Right atrium auricular region (tissue), 2 donors: ENCODE data around the gene C10orf67. TPM values are rescaled to one million over a fixed set of nuclear protein-coding genes. Genes with fewer than 3 reads are reported as not detected.

Experiments
- DNase-seq: peaks from one replicate; pipeline ENCODE4 v3.0.0-alpha.2; 2019; ENCODE audit warnings: low spot score
- H3K27ac ChIP-seq, 2 donors: fragments of 200-600 bp; sonication (generic); 1 replicate in 1 of 2; 2 replicates in 1 of 2; pipeline ENCODE4 v1.5.1; 2016 to 2019
- H3K27me3 ChIP-seq, 2 donors: fragments of 200-600 bp; sonication (generic); one replicate each; pipeline versions ENCODE4 v1.5.1 to v1.6.0; 2017 to 2019
- H3K36me3 ChIP-seq: fragments of 200-600 bp; sonication (generic); one replicate; pipeline ENCODE4 v1.5.1; 2016
- H3K4me1 ChIP-seq, 2 donors: fragments of 200-600 bp; sonication (generic); one replicate each; pipeline versions ENCODE4 v1.5.1 to v1.6.0; 2017 to 2019
- H3K4me3 ChIP-seq, 2 donors: fragments of 200-600 bp; sonication (generic); 1 replicate in 1 of 2; 2 replicates in 1 of 2; pipeline ENCODE4 v1.5.1; 2017 to 2019; ENCODE audit warnings: mild to moderate bottlenecking in 1 of 2, moderate library complexity in 1 of 2
- H3K9me3 ChIP-seq, 2 donors: fragments of 200-600 bp; sonication (generic); one replicate each; pipeline ENCODE4 v1.5.1; 2019
- microRNA counts, 2 donors: library from miRNA; unstranded; fragments of <30 nt; microRNA quantifications; one replicate each; lab custom pipeline; 2016 to 2017
- microRNA-seq, 2 donors: library from miRNA; unstranded; fragments of <30 nt; microRNA quantifications; one replicate each; pipeline ENCODE4, GENCODE V29; 2016 to 2017; ENCODE audit warnings: borderline number of aligned reads in 2 of 2, borderline replicate concordance in 1 of 2
- total RNA-seq, 2 donors: library from RNA; depleted of rRNA; stranded (reverse); fragments of >200 nt; gene quantifications; one replicate each; pipeline ENCODE4 v1.1.0, GENCODE V29; 2016
- TF ChIP-seq, protein P1 (sequence below), 2 donors: fragments of 200-600 bp; sonication (generic); IDR thresholded peaks; one replicate each; pipeline ENCODE4 v1.5.1; 2019; ENCODE audit warnings: antibody characterized with exemption in 2 of 2

C10orf67 gene
- total RNA-seq, 2 donors from 2014 or later: 0.16 to 0.44 TPM

DNA sequence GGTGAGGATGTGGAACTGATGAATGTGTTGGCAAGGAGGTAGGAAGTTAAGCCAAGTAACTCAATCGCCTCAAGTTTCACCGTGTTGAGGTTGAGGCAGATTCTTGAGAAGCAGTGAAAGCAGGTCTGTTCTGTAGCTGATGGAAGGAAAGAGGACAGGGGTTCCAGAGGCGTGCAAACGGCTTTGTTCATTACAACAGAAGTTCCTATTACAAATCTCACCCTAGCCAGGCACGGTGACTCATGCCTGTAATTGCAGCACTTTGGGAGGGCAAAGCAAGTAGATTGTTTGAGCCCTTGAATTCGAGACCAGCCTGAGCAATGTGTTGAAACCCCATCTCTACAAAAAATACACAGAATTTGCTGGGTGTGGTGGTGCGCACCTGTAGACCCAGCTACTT lies 189.4 kb downstream of the C10orf67 start:
- H3K27ac ChIP-seq: no peak overlapping the region
- no peak for DNase-seq
- no peaks in the 10 kb centered on the region for H3K27me3 ChIP-seq
- H3K4me3 ChIP-seq: no peak overlapping the region
- H3K4me1 ChIP-seq: peaks cover 0 to 5% of the 10 kb centered on the region in 2 donors
- TF ChIP-seq, protein P1, sequence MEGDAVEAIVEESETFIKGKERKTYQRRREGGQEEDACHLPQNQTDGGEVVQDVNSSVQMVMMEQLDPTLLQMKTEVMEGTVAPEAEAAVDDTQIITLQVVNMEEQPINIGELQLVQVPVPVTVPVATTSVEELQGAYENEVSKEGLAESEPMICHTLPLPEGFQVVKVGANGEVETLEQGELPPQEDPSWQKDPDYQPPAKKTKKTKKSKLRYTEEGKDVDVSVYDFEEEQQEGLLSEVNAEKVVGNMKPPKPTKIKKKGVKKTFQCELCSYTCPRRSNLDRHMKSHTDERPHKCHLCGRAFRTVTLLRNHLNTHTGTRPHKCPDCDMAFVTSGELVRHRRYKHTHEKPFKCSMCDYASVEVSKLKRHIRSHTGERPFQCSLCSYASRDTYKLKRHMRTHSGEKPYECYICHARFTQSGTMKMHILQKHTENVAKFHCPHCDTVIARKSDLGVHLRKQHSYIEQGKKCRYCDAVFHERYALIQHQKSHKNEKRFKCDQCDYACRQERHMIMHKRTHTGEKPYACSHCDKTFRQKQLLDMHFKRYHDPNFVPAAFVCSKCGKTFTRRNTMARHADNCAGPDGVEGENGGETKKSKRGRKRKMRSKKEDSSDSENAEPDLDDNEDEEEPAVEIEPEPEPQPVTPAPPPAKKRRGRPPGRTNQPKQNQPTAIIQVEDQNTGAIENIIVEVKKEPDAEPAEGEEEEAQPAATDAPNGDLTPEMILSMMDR (IDR thresholded peaks at IDR 0.05): no peak
- no peaks in the 10 kb centered on the region for H3K9me3 ChIP-seq
- no peaks in the 10 kb centered on the region for H3K36me3 ChIP-seq

MicroRNA genes within 50 kb of the gene (microRNA counts, 767-probe panel; counts per million panel counts)
- microRNA hsa-miR-1254 (lab: Ali Mortazavi, UCI): 0 to 31.0 counts per million in 2 donors

Small RNA genes lying within 50 kb of the gene (microRNA-seq; reads per million reads assigned to microRNA genes)
- gene MIR1254-2: 0 reads per million in 2 donors

Other genes starting within 250 kb of the C10orf67 start
- 10 to 100 TPM; 68.6 to 71.0 TPM for gene MSRB2, start 249.2 kb downstream of the C10orf67 start, total RNA-seq
- not detected for gene PTF1A, start 152.5 kb downstream of the C10orf67 start, total RNA-seq
- 10 to 100 TPM in 1 of 2 donors, 1 to 10 TPM in 1; 9.1 to 27.1 TPM for gene OTUD1, start 94.3 kb upstream of the C10orf67 start, total RNA-seq